SHP77 (cell line): ENCODE measurements around the gene PHACTR1.
"Not testable (repeated sequence)": the region's sequence is repeated elsewhere in the genome, so short reads cannot be mapped to it uniquely, and the experiment has no call there.

ENCODE experiments used
- DNase-seq, 2 experiments: peaks; one replicate each; lab custom pipeline; 2025; lab: John Stamatoyannopoulos, UW

The PHACTR1 gene

GRCh38 chr6:13103169-13103568, 386.6 kb downstream of the PHACTR1 start:
- no peak for DNase-seq

GRCh38 chr6:13105139-13105538, 388.6 kb downstream of the PHACTR1 start:
- no peak for DNase-seq

- no peak for DNase-seq
Observed at GRCh38 chr6:13112921-13113320, 396.4 kb downstream of the PHACTR1 start.

GRCh38 chr6:13113376-13113775, 396.8 kb downstream of the PHACTR1 start:
- no peak for DNase-seq

- no peak for DNase-seq
Observed at GRCh38 chr6:13113981-13114593, 397.5 kb downstream of the PHACTR1 start.

GRCh38 chr6:13116155-13116554, 399.6 kb downstream of the PHACTR1 start:
- DNase-seq = no peak

GRCh38 chr6:13117570-13117969, 401.0 kb downstream of the PHACTR1 start:
- DNase-seq = no peak

- DNase-seq = no peak
Observed at GRCh38 chr6:13119549-13119948, 403.0 kb downstream of the PHACTR1 start.

- no peak for DNase-seq
Observed at GRCh38 chr6:13120483-13121482, 404.2 kb downstream of the PHACTR1 start.

- no peak for DNase-seq
Observed at GRCh38 chr6:13124131-13124530, 407.6 kb downstream of the PHACTR1 start.

- DNase-seq = no peak
Observed at GRCh38 chr6:13125841-13126240, 409.3 kb downstream of the PHACTR1 start.

- DNase-seq = no peak
Observed at GRCh38 chr6:13131935-13132661, 415.5 kb downstream of the PHACTR1 start.

GRCh38 chr6:13133894-13134293, 417.3 kb downstream of the PHACTR1 start:
- not testable (repeated sequence) for DNase-seq

- DNase-seq = no peak
Observed at GRCh38 chr6:13135152-13135551, 418.6 kb downstream of the PHACTR1 start.

- no peak for DNase-seq
Observed at GRCh38 chr6:13139119-13139518, 422.6 kb downstream of the PHACTR1 start.

- no peak for DNase-seq
Observed at GRCh38 chr6:13140980-13141379, 424.4 kb downstream of the PHACTR1 start.

- DNase-seq = no peak
Observed at GRCh38 chr6:13141387-13141786, 424.8 kb downstream of the PHACTR1 start.

- DNase-seq = no peak
Observed at GRCh38 chr6:13142611-13143010, 426.0 kb downstream of the PHACTR1 start.

GRCh38 chr6:13146442-13146841, 429.9 kb downstream of the PHACTR1 start:
- no peak for DNase-seq

GRCh38 chr6:13147376-13147775, 430.8 kb downstream of the PHACTR1 start:
- DNase-seq = no peak

- DNase-seq = no peak
Observed at GRCh38 chr6:13147782-13148181, 431.2 kb downstream of the PHACTR1 start.

GRCh38 chr6:13152764-13153163, 436.2 kb downstream of the PHACTR1 start:
- DNase-seq = no peak

GRCh38 chr6:13156381-13156780, 439.8 kb downstream of the PHACTR1 start:
- no peak for DNase-seq
